ENCODE results near the gene NFE2L2. TPM values are rescaled to one million over a fixed set of nuclear protein-coding genes. Genes with fewer than 3 reads are reported as not detected.

NFE2L2 gene
- total and polyA plus RNA-seq, 2 experiments from 2014 or later: 77.4 to 123 TPM

DNA sequence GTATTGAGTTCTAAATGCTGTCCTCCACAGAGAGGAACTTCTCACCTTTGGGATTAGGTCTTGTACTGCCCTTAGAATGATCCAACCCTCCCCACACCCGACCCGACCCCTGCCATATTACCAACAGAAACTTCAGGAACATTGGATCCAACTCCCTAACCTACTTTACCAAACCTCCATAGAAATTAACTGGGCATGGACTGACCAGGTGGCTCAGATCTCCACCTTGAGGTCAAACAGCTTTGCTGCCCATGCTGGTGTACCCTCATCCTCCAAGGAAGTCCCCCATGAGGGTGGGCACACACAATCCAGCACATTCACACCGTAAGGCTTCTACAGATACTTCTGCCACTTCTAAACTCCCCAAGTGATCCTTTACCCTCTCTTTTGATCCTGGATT, 21.5 kb downstream of the NFE2L2 start:
- Histone ChIP-seq H3K9me3 (ENCODE audit: low read depth) (no peaks in the 10 kb centered on the region), H3F3A (ENCODE audit: insufficient read depth) (peaks cover 82% of the 10 kb centered on the region), H3K4me2 (ENCODE audit: unreplicated experiment) (peak overlapping the region; percentile 82), H2AFZ (no peak overlapping the region), H3K9me2 (ENCODE audit: insufficient read depth) (no peaks in the 10 kb centered on the region), H3K4me1 (ENCODE audit: insufficient read depth) (peaks cover 76% of the 10 kb centered on the region), H3K9ac (peak overlapping the region; percentile 82), H3K79me2 (ENCODE audit: insufficient read depth) (peaks cover 98% of the 10 kb centered on the region), H3K4me3 (peak overlapping the region; percentile 61), H3K27ac (peak overlapping the region; percentile 98), H4K20me1 (ENCODE audit: insufficient read depth) (peaks cover 5% of the 10 kb centered on the region; the same call in 1 of the 2 replicates), H3K36me3 (ENCODE audit: low read depth) (0 out of 2 replicates have a peak, but pooled peaks cover 4% of the 10 kb centered on the region), H3K27me3 (replicated peaks; ENCODE audit: insufficient read depth) (no peaks in the 10 kb centered on the region)
- WGBS, 2 experiments (ENCODE audit: low coverage in 1 of 2, low lambda C conversion rate in 2 of 2, missing lambda C conversion rate in 2 of 2): 93 to 94% methylated on average over 3 of the region's 3 CpGs
- DNase-seq: no peak
- TF ChIP-seq EZH2 (IDR thresholded peaks at IDR 0.05; ENCODE audit: insufficient read depth, poor library complexity, severe bottlenecking) (no peak), EZH2phosphoT487 (IDR thresholded peaks at IDR 0.05; ENCODE audit: insufficient read depth, low read depth) (no peak)
- in situ Hi-C loops (cut with MboI): no loop called here

DNA sequence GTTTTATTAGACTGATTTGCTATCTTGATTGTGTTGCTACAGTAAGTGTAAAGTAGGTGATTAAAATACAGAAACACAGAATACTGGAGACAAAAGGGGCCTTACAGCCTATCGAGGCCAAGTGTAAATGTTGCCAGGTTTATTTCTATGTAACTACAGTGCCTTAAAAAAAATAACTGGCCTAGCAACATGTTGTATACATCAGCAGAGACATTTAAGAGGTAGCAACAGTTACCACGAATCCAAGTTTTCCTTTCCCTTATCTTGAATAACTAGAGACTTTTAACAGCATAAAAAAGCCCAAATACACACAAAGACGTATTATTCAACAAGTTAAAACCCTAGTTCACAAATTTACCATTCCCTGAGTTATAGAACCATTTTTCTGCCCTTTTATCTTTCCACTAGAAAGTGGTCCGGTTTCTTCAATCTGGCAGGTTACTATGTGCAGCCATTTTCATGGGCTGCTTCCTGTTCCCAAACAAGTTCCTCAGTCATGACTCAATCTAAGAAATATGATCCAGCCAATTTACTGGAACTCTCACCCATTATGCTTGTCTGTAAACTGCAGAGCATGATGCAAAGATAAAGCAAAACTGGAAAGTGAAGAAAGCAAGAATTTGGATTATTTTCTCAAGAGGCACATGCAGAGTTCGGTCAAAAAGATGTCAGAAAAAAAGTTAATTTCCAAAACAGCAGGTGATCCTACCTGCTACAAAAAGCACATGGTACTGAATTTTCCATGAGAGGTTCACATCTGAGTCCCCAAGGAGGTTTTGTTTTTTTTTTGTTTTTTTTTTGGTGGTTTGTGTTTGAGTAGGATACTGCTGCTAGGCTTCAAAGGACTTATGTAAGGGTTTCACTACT, 22.2 kb downstream of the NFE2L2 start:
- H3K4me3 ChIP-seq: peak overlapping the region; percentile 61
- H4K20me1 ChIP-seq (ENCODE audit: insufficient read depth): peaks cover 9% of the 10 kb centered on the region; the same call in 1 of the 2 replicates
- in situ Hi-C loops (cut with MboI): no loop called here
- peak overlapping the region; percentile 98 for H3K27ac ChIP-seq
- H3K9me3 ChIP-seq (ENCODE audit: low read depth): no peaks in the 10 kb centered on the region
- peak overlapping the region; percentile 82 for H3K9ac ChIP-seq
- H3K27me3 ChIP-seq (replicated peaks; ENCODE audit: insufficient read depth): no peaks in the 10 kb centered on the region
- 5 to 8% methylated on average over 5 of the region's 5 CpGs for WGBS, 2 experiments (ENCODE audit: low coverage in 1 of 2, low lambda C conversion rate in 2 of 2, missing lambda C conversion rate in 2 of 2)
- H3K4me1 ChIP-seq (ENCODE audit: insufficient read depth): peaks cover 82% of the 10 kb centered on the region
- peak overlapping the region; percentile 82 for H3K4me2 ChIP-seq (ENCODE audit: unreplicated experiment)
- H3K36me3 ChIP-seq (ENCODE audit: low read depth): 0 out of 2 replicates have a peak, but pooled peaks cover 4% of the 10 kb centered on the region
- DNase-seq: peak; percentile 92
- no peak overlapping the region for H2AFZ ChIP-seq
- H3K79me2 ChIP-seq (ENCODE audit: insufficient read depth): peaks cover 98% of the 10 kb centered on the region
- no peaks in the 10 kb centered on the region for H3K9me2 ChIP-seq (ENCODE audit: insufficient read depth)
- TF ChIP-seq EZH2phosphoT487 (IDR thresholded peaks at IDR 0.05; ENCODE audit: insufficient read depth, low read depth): no peak
- no peak for TF ChIP-seq EZH2 (IDR thresholded peaks at IDR 0.05; ENCODE audit: insufficient read depth, poor library complexity, severe bottlenecking)
- peaks cover 87% of the 10 kb centered on the region for H3F3A ChIP-seq (ENCODE audit: insufficient read depth)

DNA sequence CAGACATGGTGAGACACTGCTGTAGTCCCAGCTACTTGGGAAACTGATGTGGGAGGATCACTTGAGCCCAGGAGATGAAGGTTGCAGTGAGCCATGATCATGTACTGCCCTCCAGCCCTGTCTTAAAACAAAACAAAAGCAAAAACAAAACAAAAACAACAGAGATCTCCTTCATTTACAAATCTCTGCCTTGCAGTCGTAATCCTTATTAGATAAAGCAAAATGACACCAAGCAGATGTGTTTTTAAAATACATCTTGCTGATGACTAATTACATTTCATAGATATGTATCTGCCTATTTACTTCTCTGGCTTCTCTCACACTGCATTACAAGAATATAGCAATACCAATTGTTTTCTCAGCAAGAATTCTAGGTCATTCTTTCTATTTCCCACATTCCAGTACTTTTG, 22.8 kb downstream of the NFE2L2 start:
- H3K27ac ChIP-seq: peak overlapping the region; percentile 98
- DNase-seq: peak; percentile 66
- peak overlapping the region; percentile 82 for H3K4me2 ChIP-seq (ENCODE audit: unreplicated experiment)
- no peak overlapping the region for H2AFZ ChIP-seq
- peak overlapping the region; percentile 61 for H3K4me3 ChIP-seq
- peaks cover 98% of the 10 kb centered on the region for H3K79me2 ChIP-seq (ENCODE audit: insufficient read depth)
- H3K9me2 ChIP-seq (ENCODE audit: insufficient read depth): no peaks in the 10 kb centered on the region
- whole genome bisulfite sequencing, 2 experiments (ENCODE audit: low coverage in 1 of 2, low lambda C conversion rate in 2 of 2, missing lambda C conversion rate in 2 of 2): 23 to 29% methylated on average over 1 of the region's 1 CpG
- TF ChIP-seq EZH2 (IDR thresholded peaks at IDR 0.05; ENCODE audit: insufficient read depth, poor library complexity, severe bottlenecking) (no peak), EZH2phosphoT487 (IDR thresholded peaks at IDR 0.05; ENCODE audit: insufficient read depth, low read depth) (no peak)
- H3F3A ChIP-seq (ENCODE audit: insufficient read depth): peaks cover 89% of the 10 kb centered on the region
- in situ Hi-C loops (cut with MboI): no loop called here
- H3K4me1 ChIP-seq (ENCODE audit: insufficient read depth): peaks cover 82% of the 10 kb centered on the region
- H3K9ac ChIP-seq: peak overlapping the region; percentile 82
- no peaks in the 10 kb centered on the region for H3K27me3 ChIP-seq (replicated peaks; ENCODE audit: insufficient read depth)
- H3K9me3 ChIP-seq (ENCODE audit: low read depth): no peaks in the 10 kb centered on the region
- H3K36me3 ChIP-seq (ENCODE audit: low read depth): 0 out of 2 replicates have a peak, but pooled peaks cover 4% of the 10 kb centered on the region
- peaks cover 9% of the 10 kb centered on the region; the same call in 1 of the 2 replicates for H4K20me1 ChIP-seq (ENCODE audit: insufficient read depth)

DNA sequence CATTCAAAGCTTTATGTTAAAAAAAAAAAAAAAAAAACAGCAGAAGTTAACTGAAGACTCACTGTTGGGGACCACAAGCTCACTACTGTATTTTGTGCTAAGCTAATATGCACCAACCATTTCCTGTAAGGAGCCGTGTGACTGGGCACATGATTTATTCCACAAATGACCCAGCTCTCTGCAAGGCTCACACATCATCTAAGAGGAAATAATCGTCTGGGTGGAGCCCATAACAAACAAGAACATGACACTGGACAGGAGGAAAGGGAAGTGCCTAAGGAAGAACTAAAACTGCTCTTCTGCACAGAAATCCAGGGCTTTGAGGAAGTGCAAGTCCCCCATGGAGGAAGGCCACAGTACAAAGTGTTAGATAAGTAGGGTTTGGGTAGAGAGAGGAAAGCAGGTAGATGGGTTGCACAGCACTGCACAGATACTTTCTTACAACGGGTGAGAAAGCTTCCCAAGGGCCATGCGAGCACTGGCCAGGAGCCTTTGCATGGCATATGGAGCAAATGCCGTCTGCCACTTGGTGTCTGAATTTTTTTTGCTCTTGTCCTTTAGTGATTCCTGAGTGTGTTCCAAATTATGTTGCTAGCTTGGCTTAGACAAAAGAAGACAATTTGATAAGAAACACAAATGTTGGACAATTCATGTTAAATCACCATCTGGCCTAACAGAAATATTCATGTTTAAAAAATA, 24.4 kb downstream of the NFE2L2 start:
- H3F3A ChIP-seq (ENCODE audit: insufficient read depth): peaks cover 84% of the 10 kb centered on the region
- in situ Hi-C loops (cut with MboI): no loop called here
- H3K36me3 ChIP-seq (ENCODE audit: low read depth): peaks cover 4% of the 10 kb centered on the region; the same call in 1 of the 2 replicates
- 4 to 6% methylated on average over 5 of the region's 5 CpGs for WGBS, 2 experiments (ENCODE audit: low coverage in 1 of 2, low lambda C conversion rate in 2 of 2, missing lambda C conversion rate in 2 of 2)
- H3K27ac ChIP-seq: peak overlapping the region; percentile 98
- H3K9me3 ChIP-seq (ENCODE audit: low read depth): no peaks in the 10 kb centered on the region
- H3K4me2 ChIP-seq (ENCODE audit: unreplicated experiment): peak overlapping the region; percentile 82
- peak overlapping the region; percentile 82 for H3K9ac ChIP-seq
- peaks cover 16% of the 10 kb centered on the region; the same call in 1 of the 2 replicates for H4K20me1 ChIP-seq (ENCODE audit: insufficient read depth)
- no peak overlapping the region for H2AFZ ChIP-seq
- peak; percentile 77 for DNase-seq
- peak overlapping the region; percentile 61 for H3K4me3 ChIP-seq
- no peaks in the 10 kb centered on the region for H3K9me2 ChIP-seq (ENCODE audit: insufficient read depth)
- H3K4me1 ChIP-seq (ENCODE audit: insufficient read depth): peaks cover 69% of the 10 kb centered on the region
- peaks cover 98% of the 10 kb centered on the region for H3K79me2 ChIP-seq (ENCODE audit: insufficient read depth)
- no peaks in the 10 kb centered on the region for H3K27me3 ChIP-seq (replicated peaks; ENCODE audit: insufficient read depth)
- TF ChIP-seq EZH2phosphoT487 (IDR thresholded peaks at IDR 0.05; ENCODE audit: insufficient read depth, low read depth) (no peak), EZH2 (IDR thresholded peaks at IDR 0.05; ENCODE audit: insufficient read depth, poor library complexity, severe bottlenecking) (no peak)
